ENCODE data around the gene AIM2.
"Not testable (repeated sequence)": the region's sequence is repeated elsewhere in the genome, so short reads cannot be mapped to it uniquely, and the experiment has no call there.

The AIM2 gene

GRCh38 chr1:159076438-159077119, at the start of gene AIM2:
Gene AIM2 (minus strand): TSS chr1:159076766. CDS start chr1:159073499, 3,267 bp downstream.
- no peak within 1 kb of the TSS for H3K4me3 ChIP-seq (ENCODE audit: low read depth, low read length)
- TF ChIP-seq CTCF (IDR thresholded peaks at IDR 0.05; ENCODE audit: low read depth, low read length) = no peak

DNA sequence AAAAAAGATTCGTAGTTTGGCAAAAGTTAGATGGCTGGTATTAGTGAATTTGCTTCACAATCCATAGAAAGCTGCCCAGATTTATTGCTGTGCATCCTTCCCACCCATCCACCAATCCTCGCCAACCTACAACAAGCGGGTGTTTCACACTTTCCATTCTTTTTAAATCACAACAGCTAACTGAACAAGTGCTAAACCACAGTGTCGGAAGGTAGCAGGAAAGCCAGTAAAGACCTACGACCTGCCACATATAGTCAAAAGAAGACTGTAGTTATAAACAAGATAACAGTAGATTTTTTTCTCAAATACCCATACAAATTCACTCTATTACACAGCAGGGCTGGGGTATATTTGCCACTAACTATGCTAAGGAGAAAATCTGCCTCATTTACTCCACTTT, 47.0 kb upstream of the AIM2 start:
- no peak for TF ChIP-seq CTCF (IDR thresholded peaks at IDR 0.05; ENCODE audit: low read depth, low read length)
- H3K4me3 ChIP-seq (ENCODE audit: low read depth, low read length) = no peak overlapping the region

DNA sequence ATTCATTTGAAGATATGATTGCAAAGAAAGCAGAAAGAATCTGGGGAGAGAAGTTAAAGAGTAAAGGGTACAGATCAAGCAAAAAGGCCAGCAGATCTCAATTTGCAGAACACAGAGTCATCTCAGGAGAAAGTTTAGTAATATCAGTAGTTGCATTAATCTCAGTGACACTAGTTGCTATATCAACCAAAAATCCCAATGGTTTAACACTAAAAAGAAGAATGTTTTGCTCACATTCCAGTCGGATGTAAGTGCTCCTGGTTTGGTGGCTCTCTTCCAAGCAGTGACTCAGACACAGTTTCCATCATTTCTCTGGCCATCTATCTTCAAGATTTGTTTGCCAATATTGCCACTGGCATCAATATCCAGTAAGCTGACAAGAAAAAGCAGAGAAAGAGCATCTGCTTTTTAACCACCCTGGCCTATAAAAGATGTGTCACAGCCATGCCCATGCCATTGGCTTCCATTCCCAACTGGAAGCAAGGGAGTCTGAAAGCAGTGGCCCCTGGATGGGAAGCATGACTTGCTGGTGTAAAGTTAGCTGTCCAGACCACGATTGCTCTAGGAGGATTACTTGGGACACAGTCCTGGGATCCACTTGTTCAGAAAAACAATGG, 45.5 kb upstream of the AIM2 start:
- H3K4me3 ChIP-seq (ENCODE audit: low read depth, low read length) = no peak overlapping the region
- no peak for TF ChIP-seq CTCF (IDR thresholded peaks at IDR 0.05; ENCODE audit: low read depth, low read length)

DNA sequence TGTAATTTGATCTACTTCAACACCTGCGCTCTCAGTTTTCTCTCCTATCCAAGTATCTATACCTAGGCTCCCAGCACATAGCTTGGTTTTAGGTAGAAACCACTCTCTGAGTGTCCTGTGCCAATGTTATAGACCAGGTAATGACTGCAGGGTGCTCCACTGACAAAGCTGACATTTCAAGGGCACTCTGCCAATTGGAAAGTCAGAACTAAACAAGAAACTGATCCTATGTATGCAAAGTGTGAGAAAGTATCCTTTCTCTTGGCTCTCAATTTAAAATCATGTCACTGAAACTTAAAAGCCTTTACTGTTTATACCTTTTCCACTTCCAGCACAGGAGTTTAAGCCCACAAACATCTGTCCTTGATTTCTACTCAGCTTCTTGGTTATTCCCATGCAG, 45.0 kb upstream of the AIM2 start:
- TF ChIP-seq CTCF (IDR thresholded peaks at IDR 0.05; ENCODE audit: low read depth, low read length) = no peak
- no peak overlapping the region for H3K4me3 ChIP-seq (ENCODE audit: low read depth, low read length)

DNA sequence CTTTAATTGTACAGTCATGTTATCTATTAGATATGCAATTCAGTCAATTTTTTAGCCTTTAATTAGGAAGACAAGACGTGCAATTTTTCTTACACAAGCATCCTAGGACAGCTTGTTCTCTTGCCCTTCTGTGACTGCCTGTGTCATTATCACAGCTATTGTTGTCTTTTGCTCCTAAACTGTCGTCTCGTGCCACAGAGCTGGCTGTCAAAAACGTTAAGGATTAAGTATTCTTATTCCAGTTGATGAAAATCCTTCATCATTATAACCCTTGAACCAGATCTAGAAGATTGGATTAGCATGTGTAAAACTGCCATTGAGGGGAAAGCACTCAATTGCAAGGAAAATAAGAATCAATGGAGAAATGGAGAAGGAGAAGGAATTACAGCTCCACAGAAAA, 43.8 kb upstream of the AIM2 start:
- no peak overlapping the region for H3K4me3 ChIP-seq (ENCODE audit: low read depth, low read length)
- TF ChIP-seq CTCF (IDR thresholded peaks at IDR 0.05; ENCODE audit: low read depth, low read length) = no peak

- H3K4me3 ChIP-seq (ENCODE audit: low read depth, low read length) = no peak overlapping the region
- TF ChIP-seq CTCF (IDR thresholded peaks at IDR 0.05; ENCODE audit: low read depth, low read length) = no peak
These were observed 37.2 kb upstream of the AIM2 start for GRCh38 chr1:159113596-159114433.

DNA sequence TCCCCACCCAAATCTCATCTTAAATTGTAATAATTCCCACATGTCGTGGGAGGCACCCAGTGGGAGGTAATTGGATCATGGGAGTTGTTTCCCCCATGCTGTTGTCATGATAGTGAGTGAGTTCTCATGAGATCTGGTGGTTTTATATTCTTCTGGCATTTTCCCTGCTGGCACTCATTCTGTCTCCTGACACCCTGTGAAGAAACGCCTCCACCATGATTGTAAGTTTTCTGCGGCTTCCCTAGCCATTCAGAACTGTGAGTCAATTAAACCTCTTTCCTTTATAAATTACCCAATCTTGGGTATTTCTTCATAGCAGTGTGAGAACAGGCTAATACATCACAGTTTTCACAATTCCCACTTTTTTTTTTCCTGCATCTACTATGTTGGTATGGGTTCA, 26.5 kb upstream of the AIM2 start:
- not testable (repeated sequence) for H3K4me3 ChIP-seq (ENCODE audit: low read depth, low read length)
